K562 (cell line): ENCODE results near the gene GABPB2. TPM values are rescaled to one million over a fixed set of nuclear protein-coding genes. Genes with fewer than 3 reads are reported as not detected.

ENCODE experiments used
- ARID2 ChIP-seq: fragments of 450-650 bp; IDR thresholded peaks from 2 replicates; pipeline ENCODE4 v1.6.1; 2017; ENCODE audit warnings: antibody characterized with exemption, mild to moderate bottlenecking
- CCAR2 ChIP-seq: fragments of 200-400 bp; formaldehyde crosslinking; IDR thresholded peaks from 2 replicates; pipeline ENCODE4 v1.6.1; 2017; ENCODE audit warnings: mild to moderate bottlenecking, low read depth, low read length
- HLTF ChIP-seq: fragments of 450-650 bp; IDR thresholded peaks from 2 replicates; pipeline ENCODE4 v1.6.1; 2016
- IFI16 ChIP-seq: fragments of 250-450 bp; sonication (Bioruptor Pico); IDR thresholded peaks from 2 replicates; pipeline ENCODE4 v2.1.2; 2022; ENCODE audit warnings: mild to moderate bottlenecking, inconsistent platforms
- KAT7 ChIP-seq: sonication (generic); formaldehyde crosslinking; IDR thresholded peaks from 2 replicates; pipeline ENCODE4 v1.8.0; 2022; ENCODE audit warnings: missing genetic modification reagents, mild to moderate bottlenecking, borderline replicate concordance
- MCM2 ChIP-seq: fragments of 450-650 bp; IDR thresholded peaks from 2 replicates; pipeline ENCODE4 v1.6.1; 2017; ENCODE audit warnings: low read depth, mild to moderate bottlenecking
- NELFE ChIP-seq: IDR thresholded peaks from 2 replicates; pipeline ENCODE4 v1.6.1; 2011; ENCODE audit warnings: mild to moderate bottlenecking; ENCODE audit not compliant: insufficient read depth, insufficient read length
- NRF1 ChIP-seq, 2 experiments: fragments of 450-650 bp; IDR thresholded peaks in 1 of 2; conservative IDR thresholded peaks in 1 of 2; 2 replicates each; pipeline ENCODE4 v1.6.1; 2014; ENCODE audit warnings: mild to moderate bottlenecking in 2 of 2
- OTX1 ChIP-seq: fragments of 450-650 bp; formaldehyde crosslinking; IDR thresholded peaks from 2 replicates; pipeline ENCODE4 v1.4.0; 2022; ENCODE audit warnings: mild to moderate bottlenecking
- SMARCB1 ChIP-seq: IDR thresholded peaks from 2 replicates; pipeline ENCODE4 v1.6.1; 2011; ENCODE audit warnings: improper control_type of control experiment, low read depth; ENCODE audit not compliant: insufficient read length
- STAT5A ChIP-seq: IDR thresholded peaks from 2 replicates; pipeline ENCODE4 v1.6.1; 2012; ENCODE audit warnings: low read length, inconsistent platforms, borderline replicate concordance
- TOE1 ChIP-seq, 2 experiments: fragments of 450-650 bp in 1 of 2; sonication (generic) in 1 of 2; formaldehyde crosslinking in 1 of 2; IDR thresholded peaks; 2 replicates each; pipeline versions ENCODE4 v1.7.1 to v1.8.0; 2016 to 2022; ENCODE audit warnings: borderline replicate concordance in 2 of 2, mild to moderate bottlenecking in 2 of 2, antibody characterized with exemption in 1 of 2, inconsistent platforms in 1 of 2, low read depth in 1 of 2, missing genetic modification reagents in 1 of 2, moderate library complexity in 1 of 2
- ZNF354B ChIP-seq: fragments of 250-450 bp; sonication (Bioruptor Pico); IDR thresholded peaks from 2 replicates; pipeline ENCODE4 v1.4.0; 2020
- ZNF584 ChIP-seq: fragments of 200-800 bp; sonication (Bioruptor generic); IDR thresholded peaks from 2 replicates; pipeline ENCODE4 v1.6.1; 2016; ENCODE audit warnings: low read depth, mild to moderate bottlenecking, missing genetic modification characterization, missing compliant biosample characterization
- polyA plus RNA-seq, 8 experiments: library from polyadenylated mRNA; depleted of rRNA in 4 of 8; stranded (reverse) in 5 of 8; unstranded in 3 of 8; fragments of >200 nt; fragmentation: Nextera tagmentation in 2 of 8; fragmentation: Illumina TruSeq in 1 of 8; extraction: Ambion mirVana in 2 of 8; extraction: Trizol in 1 of 8; gene quantifications; 2 replicates each; pipeline versions ENCODE4 v1.2.1 to v1.2.3, GENCODE V29; 2011 to 2014; ENCODE audit warnings: inconsistent platforms in 1 of 8, missing spikeins in 1 of 8
- total RNA-seq, 7 experiments: library from RNA; depleted of rRNA in 6 of 7; stranded (reverse); fragments of >200 nt in 6 of 7; fragmentation: Illumina TruSeq in 2 of 7; extraction: Trizol in 2 of 7; gene quantifications; 2 replicates each; pipeline versions ENCODE4 v1.2.1 to v1.2.3, GENCODE V29; 2011 to 2021; ENCODE audit warnings: low replicate concordance in 1 of 7
- TF ChIP-seq, protein P1 (sequence below): fragments of 250-450 bp; sonication (Bioruptor Pico); IDR thresholded peaks from 2 replicates; pipeline ENCODE4 v1.5.0; 2021
- TF ChIP-seq, protein P2 (sequence below): IDR thresholded peaks from 2 replicates; pipeline ENCODE4 v1.6.1; 2014; ENCODE audit warnings: antibody characterized with exemption
- TF ChIP-seq, protein P3 (sequence below): sonication (generic); formaldehyde crosslinking; IDR thresholded peaks from 2 replicates; pipeline ENCODE4 v1.8.1; 2023; ENCODE audit warnings: missing genetic modification reagents, mild to moderate bottlenecking, borderline replicate concordance

Gene GABPB2
- total and polyA plus RNA-seq, 9 of the 15 experiments (the other 6 are each of a cell fraction or from before 2014, with no cell fraction given) = 2.2 to 13.3 (median 6.1) TPM

DNA sequence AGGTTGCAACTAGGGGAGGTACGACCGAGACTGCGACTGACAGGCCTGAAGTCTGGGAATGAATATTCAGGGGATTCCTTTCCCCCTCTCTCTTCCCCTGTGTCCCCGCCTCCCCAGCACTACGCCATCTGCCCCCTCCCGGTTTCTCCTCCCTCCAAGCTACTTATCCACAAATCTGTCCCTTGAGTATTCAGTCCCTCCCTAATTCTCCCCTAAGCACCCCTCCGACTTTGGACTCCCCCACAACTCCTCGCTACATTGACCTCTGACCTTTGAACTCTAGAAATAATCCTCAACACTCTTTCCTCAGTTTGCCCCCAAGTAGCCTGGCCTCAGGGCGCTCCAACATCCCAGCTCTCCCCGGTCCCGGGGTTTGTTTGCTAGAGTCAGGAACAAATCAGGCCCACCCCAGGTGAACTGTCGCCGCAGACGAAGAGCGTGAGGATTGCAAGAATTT is 94.7 kb downstream of the GABPB2 start (continued):
- TF ChIP-seq ZNF584 (CRISPR knock-in tag) = no peak
- no peak for TF ChIP-seq ARID2
- peak; percentile 81; the same call in 1 of the 2 replicates for TF ChIP-seq HLTF
- no peak for TF ChIP-seq ZNF354B (CRISPR knock-in tag)
- TF ChIP-seq, protein P1, sequence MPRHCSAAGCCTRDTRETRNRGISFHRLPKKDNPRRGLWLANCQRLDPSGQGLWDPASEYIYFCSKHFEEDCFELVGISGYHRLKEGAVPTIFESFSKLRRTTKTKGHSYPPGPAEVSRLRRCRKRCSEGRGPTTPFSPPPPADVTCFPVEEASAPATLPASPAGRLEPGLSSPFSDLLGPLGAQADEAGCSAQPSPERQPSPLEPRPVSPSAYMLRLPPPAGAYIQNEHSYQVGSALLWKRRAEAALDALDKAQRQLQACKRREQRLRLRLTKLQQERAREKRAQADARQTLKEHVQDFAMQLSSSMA = no peak
- TF ChIP-seq STAT5A = no peak
- TF ChIP-seq SMARCB1 = no peak
- peak; percentile 67; the same call in 1 of the 2 replicates for TF ChIP-seq KAT7 (CRISPR knock-in tag)
- TF ChIP-seq OTX1 (CRISPR knock-in tag) = 0 out of 2 replicates have a peak, but pooled peaks have one; percentile 16
- TF ChIP-seq, protein P2, sequence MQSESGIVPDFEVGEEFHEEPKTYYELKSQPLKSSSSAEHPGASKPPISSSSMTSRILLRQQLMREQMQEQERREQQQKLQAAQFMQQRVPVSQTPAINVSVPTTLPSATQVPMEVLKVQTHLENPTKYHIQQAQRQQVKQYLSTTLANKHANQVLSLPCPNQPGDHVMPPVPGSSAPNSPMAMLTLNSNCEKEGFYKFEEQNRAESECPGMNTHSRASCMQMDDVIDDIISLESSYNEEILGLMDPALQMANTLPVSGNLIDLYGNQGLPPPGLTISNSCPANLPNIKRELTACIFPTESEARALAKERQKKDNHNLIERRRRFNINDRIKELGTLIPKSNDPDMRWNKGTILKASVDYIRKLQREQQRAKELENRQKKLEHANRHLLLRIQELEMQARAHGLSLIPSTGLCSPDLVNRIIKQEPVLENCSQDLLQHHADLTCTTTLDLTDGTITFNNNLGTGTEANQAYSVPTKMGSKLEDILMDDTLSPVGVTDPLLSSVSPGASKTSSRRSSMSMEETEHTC = no peak
- TF ChIP-seq NELFE = no peak
- TF ChIP-seq CCAR2 = no peak
- no peak for TF ChIP-seq MCM2
- TF ChIP-seq IFI16 = no peak
- no peak for TF ChIP-seq NRF1 (conservative IDR thresholded peaks at IDR 0.05 in 1 of 2, IDR thresholded peaks at IDR 0.05 in 1 of 2)
- TF ChIP-seq, protein P3, sequence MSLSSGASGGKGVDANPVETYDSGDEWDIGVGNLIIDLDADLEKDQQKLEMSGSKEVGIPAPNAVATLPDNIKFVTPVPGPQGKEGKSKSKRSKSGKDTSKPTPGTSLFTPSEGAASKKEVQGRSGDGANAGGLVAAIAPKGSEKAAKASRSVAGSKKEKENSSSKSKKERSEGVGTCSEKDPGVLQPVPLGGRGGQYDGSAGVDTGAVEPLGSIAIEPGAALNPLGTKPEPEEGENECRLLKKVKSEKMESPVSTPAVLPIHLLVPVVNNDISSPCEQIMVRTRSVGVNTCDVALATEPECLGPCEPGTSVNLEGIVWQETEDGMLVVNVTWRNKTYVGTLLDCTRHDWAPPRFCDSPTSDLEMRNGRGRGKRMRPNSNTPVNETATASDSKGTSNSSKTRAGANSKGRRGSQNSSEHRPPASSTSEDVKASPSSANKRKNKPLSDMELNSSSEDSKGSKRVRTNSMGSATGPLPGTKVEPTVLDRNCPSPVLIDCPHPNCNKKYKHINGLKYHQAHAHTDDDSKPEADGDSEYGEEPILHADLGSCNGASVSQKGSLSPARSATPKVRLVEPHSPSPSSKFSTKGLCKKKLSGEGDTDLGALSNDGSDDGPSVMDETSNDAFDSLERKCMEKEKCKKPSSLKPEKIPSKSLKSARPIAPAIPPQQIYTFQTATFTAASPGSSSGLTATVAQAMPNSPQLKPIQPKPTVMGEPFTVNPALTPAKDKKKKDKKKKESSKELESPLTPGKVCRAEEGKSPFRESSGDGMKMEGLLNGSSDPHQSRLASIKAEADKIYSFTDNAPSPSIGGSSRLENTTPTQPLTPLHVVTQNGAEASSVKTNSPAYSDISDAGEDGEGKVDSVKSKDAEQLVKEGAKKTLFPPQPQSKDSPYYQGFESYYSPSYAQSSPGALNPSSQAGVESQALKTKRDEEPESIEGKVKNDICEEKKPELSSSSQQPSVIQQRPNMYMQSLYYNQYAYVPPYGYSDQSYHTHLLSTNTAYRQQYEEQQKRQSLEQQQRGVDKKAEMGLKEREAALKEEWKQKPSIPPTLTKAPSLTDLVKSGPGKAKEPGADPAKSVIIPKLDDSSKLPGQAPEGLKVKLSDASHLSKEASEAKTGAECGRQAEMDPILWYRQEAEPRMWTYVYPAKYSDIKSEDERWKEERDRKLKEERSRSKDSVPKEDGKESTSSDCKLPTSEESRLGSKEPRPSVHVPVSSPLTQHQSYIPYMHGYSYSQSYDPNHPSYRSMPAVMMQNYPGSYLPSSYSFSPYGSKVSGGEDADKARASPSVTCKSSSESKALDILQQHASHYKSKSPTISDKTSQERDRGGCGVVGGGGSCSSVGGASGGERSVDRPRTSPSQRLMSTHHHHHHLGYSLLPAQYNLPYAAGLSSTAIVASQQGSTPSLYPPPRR (CRISPR knock-in tag) = no peak
- TF ChIP-seq TOE1 (IDR thresholded peaks at IDR 0.05; ENCODE audit: borderline replicate concordance) = no peak; the same call in 1 of the 2 replicates
- TF ChIP-seq TOE1 (CRISPR knock-in tag; IDR thresholded peaks at IDR 0.05; ENCODE audit: borderline replicate concordance, low read depth) = no peak
